ENCODE measurements around the gene GYS2.

The GYS2 gene

DNA sequence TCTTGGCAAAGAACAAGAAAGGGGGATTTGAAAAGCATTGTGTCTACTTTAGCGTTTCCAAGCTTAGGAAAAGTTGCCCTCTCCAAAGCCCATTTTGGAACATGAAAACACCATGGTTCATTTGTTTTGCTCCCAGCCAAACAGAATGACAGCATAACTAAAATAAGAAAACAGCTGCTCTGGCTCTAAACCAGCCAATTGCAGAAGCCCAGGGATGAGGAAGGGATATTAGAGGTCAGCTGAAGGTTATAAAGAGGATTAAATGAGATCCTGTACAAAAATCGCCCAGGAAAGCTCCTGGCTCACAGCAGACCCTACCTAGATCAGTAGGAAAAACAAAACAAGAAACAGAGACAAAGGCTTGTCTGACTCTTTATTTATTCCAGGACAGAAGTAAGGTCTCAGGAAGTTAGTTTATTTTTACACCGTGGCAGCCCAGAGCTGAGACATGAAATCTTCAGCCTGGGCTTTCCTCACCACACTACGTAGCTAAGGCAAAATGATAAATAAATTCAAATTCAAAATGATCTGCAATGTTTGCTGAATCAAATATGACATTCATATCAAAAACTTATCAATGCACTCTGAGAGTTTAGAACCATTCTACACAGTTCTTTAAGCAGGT lies 52.7 kb downstream of the GYS2 start:
- peak; percentile 67 for DNase-seq

- DNase-seq = no peak
These were observed 57.2 kb downstream of the GYS2 start for GRCh38 chr12:21547437-21547836.

DNA sequence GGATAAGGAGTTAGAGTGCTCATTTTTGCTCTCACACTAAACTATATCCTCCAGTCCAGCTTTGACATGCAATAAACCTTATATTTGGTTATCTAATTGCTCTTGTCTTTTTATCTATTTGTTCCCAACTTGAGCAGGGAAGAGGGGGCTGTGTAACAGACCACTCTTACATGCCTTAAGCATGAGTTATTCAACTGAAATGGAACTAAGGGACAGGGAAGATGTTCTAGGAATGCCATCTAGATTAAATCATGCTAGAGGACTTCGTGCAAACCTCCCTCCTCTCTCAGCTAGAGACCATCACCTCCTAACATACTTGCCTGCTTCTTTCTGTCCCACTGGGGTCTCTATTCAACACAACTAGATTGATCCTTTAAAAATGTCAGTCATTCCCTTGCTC lies 57.9 kb downstream of the GYS2 start:
- DNase-seq = no peak

- no peak for DNase-seq
These were observed 59.1 kb downstream of the GYS2 start for GRCh38 chr12:21545557-21545956.

- no peak for DNase-seq
These were observed 61.5 kb downstream of the GYS2 start for GRCh38 chr12:21543151-21543550.

- DNase-seq = peak; percentile 28
These were observed 62.2 kb downstream of the GYS2 start for GRCh38 chr12:21542403-21542802.

- no peak for DNase-seq
These were observed 62.9 kb downstream of the GYS2 start for GRCh38 chr12:21541773-21542172.

DNA sequence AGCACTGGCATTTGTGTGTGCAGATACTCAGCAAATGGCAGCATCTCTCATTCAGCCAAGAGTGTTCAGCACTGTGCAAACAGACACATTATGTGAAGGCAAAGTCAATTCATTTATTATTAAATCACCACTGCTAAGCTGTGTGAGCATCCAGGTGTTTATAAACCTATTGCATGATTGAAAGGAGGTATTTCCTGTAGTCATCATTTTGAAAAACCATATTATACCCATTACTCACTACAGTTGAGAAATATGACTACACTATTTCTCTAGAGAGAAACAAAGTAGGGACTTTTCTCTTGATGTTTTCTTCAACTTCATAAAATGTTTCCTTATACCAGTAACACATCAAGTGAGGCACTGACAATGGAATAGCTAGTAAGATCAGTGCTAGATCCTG lies 64.8 kb downstream of the GYS2 start:
- DNase-seq = no peak

DNA sequence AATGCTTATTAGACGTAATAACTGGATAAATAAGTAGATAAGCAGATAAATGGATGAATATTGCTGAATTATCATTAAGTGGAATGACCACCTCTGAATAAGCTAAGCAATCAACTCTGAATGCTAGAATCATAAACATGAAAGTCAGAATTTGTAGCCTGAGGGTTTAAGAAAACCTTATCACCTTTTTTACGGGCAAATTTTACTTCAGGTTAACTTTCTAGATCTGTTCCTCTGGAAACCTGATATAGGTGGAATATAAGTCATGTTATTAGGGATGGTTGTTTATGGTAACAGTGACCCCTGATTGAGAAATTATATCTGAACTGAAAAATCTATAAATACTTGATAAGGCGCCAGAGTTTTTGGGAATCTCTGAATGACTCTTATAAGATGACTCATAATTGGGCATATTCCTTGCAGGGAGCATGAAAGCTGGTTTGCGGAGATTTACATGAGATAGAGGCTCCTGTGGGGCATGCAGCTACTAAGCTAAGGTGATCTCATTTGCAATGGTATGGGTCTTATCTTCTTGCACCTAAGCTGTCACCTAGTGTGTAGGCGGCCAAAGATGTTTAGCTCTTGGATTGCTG lies 66.5 kb downstream of the GYS2 start:
- no peak for DNase-seq

- no peak for DNase-seq
These were observed 75.2 kb downstream of the GYS2 start for GRCh38 chr12:21529456-21529855.

GRCh38 chr12:21528953-21529352 lies 75.7 kb downstream of the GYS2 start:
- DNase-seq = peak; percentile 25

DNA sequence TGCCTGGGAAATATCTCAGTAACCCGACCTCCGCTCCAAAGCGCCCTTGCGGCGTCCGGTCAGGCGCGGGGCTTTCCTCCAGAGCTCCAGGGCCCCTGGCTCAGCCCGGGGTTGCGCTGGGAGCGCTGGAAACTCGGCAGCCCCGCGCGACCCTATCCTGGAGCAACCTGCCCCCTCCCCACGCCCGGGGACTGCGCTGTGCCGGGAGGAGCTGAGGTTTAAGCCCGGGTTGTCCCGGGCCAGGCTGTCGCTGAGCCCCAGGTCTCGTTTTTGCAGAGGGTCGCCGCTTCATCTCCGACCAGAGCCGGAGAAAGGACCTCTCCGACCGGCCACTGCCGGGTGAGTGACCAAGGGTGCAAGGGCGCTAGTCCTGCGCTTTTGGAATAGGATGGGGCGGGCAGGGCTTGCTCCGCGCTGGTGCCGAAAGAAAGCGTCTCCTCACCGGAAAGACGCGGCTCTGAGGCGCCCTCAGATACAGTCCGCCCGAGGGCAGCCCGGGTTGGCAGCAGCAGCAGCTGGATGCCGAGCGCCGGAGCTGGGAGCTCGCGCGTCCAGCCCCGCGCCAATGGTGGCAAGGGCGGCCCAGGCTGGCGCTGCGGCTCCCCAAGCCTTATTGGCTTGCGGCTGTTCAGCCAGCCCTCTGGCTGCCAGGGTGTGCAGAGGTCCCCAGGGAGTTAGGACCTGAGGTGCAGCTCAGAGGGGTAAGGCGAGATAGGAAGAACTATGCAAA lies 77.0 kb downstream of the GYS2 start:
- peak; percentile 64 for DNase-seq

DNA sequence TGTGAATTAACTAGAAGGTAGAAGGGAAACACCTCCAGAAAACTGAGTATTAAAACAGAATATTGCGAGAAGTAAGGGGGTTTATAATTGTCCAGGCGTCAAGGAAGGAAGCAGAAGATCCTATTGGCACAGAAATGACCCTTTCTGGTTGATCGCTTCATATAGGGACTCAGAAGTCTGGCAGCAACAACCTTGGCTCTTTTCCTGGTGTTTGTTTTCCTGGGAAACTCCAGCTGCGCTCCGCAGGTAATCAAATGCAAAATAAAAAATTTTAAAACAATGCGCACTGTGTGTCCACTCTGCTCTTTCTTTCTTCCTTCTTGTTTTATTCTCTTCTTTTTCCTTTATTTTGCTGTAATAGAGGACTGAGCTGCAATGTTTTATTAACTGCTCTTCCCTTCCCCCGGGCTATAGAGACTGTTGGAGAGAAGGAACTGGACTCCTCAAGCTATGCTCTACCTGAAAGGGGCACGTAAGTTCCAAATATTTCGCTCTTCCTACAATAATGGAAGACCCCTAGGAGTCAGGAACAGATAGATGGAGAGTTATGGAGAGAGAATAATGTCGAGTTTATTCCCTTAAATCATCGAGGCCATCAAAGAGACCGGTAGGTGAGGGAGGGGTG lies 77.8 kb downstream of the GYS2 start:
- no peak for DNase-seq

DNA sequence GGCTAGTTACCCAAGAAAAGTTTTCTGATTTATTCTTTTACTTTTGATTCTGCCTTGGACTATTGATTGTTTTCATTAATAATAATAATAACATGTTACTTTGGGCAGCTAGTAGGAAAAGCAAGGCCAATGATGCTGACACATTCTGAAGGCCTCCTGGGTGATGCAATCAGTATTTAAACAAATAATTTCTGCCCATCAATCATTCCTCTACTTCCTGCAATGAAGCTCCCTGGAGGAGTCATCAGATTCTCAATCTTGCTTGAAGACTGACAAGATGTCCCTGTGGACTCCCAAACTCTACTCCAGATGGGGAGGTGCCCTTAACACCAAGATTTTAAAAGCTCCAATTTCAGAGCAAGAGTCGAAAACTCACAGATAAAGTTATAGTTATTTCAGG lies 78.6 kb downstream of the GYS2 start, which contains the start of gene SPX:
TSS of gene SPX (plus strand) at position 244 of the 400 bp plus-strand sequence. CDS start 177 bp downstream, outside the sequence.
- DNase-seq = no peak

DNA sequence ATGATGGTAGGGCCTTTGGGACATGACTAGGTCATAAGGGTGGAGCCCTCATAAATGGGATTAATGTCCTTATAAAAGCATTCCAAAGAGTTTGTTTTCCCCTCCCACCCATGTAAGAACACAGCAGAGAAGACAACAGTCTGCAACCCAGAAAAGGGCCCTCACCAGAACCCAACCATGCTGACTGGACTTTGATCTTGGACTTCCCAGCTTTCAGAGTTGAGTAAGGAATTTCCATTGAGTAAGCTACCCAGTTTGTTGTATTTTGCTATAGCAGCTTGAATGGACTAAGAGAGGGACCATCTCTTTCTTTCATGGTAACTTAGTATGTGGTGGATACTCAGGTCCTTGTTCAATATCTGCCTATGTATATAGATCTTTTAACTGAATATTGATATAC lies 81.5 kb downstream of the GYS2 start:
- no peak for DNase-seq

DNA sequence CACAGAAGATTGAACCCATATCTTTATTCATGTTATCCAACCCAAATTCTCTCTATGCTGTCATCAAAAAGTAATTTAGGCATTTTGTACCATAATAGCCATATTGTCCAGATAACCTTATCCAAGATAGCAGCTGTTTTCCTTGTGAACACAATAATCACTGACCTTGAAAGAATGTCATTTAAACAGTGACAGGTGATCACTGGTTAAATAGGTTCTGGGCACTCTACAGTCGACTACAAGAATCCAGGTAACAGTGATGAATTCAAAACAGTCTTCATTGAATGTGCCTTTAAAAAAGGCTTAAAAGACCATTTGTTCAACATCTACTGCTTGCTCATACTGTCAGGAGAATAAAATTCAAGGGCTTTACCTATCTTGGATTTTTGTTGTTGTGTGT lies 83.1 kb downstream of the GYS2 start:
- no peak for DNase-seq

GRCh38 chr12:21518451-21518850 lies 86.2 kb downstream of the GYS2 start:
- DNase-seq = no peak

DNA sequence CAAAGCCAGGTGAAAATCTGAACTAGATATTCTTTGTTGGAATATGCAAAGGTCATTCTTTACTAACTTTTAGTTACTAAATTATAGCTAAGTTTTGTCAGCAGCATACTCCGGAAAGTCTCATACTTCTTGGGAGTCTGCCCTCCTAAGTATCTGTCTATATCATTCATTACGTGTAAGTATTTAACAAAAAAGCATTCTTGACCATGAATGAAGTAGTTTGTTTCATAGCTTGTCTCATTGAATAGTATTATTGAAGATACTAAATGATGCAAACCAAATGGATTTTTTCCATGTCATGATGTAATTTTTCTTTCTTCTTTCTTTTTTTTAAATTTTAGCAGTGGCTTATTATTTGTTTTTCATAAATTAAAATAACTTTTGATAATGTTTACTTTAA lies 88.4 kb downstream of the GYS2 start:
- no peak for DNase-seq

GRCh38 chr12:21509768-21510167 lies 94.9 kb downstream of the GYS2 start:
- no peak for DNase-seq

DNA sequence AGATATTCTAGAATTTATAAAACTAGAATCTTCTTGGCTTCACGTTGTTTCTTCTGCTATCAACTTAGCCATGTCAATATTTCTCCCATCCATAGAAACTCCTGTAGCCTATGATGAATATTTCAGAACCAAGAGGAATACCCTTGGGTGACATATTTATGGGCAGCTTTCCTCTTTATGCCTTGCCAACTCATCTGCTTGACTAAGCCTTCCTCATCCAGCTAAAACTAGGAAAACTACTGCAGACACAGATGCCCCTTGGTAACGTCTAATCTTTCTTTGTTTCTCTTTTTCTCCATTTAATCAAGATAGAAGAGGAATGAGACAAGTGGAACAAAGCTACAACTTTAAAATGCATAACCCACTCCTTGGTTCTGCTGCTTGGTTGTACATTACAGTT lies 96.8 kb downstream of the GYS2 start:
- DNase-seq = no peak

DNA sequence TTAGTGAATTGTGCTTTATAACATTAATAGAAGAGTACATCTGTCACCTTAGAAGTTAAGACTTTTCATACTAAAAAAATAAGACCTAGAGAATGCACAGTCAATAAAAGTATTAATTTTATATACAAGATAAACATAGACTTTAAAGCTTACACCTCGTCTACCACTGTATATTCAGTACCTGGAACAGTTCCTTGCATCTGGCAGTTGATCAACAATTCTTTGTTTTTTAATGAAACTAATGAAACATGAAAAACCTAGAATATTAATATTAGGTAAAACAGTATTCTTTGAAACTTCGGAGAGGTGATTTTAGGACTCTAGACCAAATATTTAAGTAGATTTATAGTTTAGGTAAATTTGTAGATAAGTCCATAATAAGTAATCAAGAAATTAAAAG lies 98.8 kb downstream of the GYS2 start:
- DNase-seq = no peak

- no peak for DNase-seq
These were observed 101.8 kb downstream of the GYS2 start for GRCh38 chr12:21502872-21503271.

GRCh38 chr12:21502164-21502496 lies 102.5 kb downstream of the GYS2 start:
- DNase-seq = no peak
